MV-4-11 (cell line): Measurements from ENCODE around the gene OSBPL10.
"Not testable (repeated sequence)": the region's sequence is repeated elsewhere in the genome, so short reads cannot be mapped to it uniquely, and the experiment has no call there.

ENCODE experiments used
- DNase-seq: peaks from one replicate; lab custom pipeline; 2025; lab: John Stamatoyannopoulos, UW

The OSBPL10 gene

GRCh38 chr3:31699309-31699953 is 281.6 kb downstream of the OSBPL10 start:
- peak; percentile 17 for DNase-seq

- DNase-seq, result no peak
Observed at GRCh38 chr3:31696815-31697548, 284.1 kb downstream of the OSBPL10 start.

GRCh38 chr3:31696009-31696297 is 285.1 kb downstream of the OSBPL10 start:
- DNase-seq, result no peak

- peak; percentile 47 for DNase-seq
Observed at GRCh38 chr3:31695280-31696008, 285.6 kb downstream of the OSBPL10 start.

- DNase-seq, result no peak
Observed at GRCh38 chr3:31693346-31693745, 287.7 kb downstream of the OSBPL10 start.

- no peak for DNase-seq
Observed at GRCh38 chr3:31692751-31693150, 288.3 kb downstream of the OSBPL10 start.

- no peak for DNase-seq
Observed at GRCh38 chr3:31690771-31691170, 290.3 kb downstream of the OSBPL10 start.

GRCh38 chr3:31689523-31689922 is 291.5 kb downstream of the OSBPL10 start:
- not testable (repeated sequence) for DNase-seq

GRCh38 chr3:31688984-31689383 is 292.1 kb downstream of the OSBPL10 start:
- no peak for DNase-seq

- DNase-seq, result peak; percentile 13
Observed at GRCh38 chr3:31687020-31687802, 293.9 kb downstream of the OSBPL10 start.

- DNase-seq, result no peak
Observed at GRCh38 chr3:31680072-31680870, 300.8 kb downstream of the OSBPL10 start.

GRCh38 chr3:31676556-31676955 is 304.5 kb downstream of the OSBPL10 start:
- DNase-seq, result no peak

GRCh38 chr3:31673950-31674349 is 307.1 kb downstream of the OSBPL10 start:
- DNase-seq, result no peak

- peak; percentile 45 for DNase-seq
Observed at GRCh38 chr3:31671976-31672375, 309.1 kb downstream of the OSBPL10 start.

GRCh38 chr3:31671451-31671850 is 309.6 kb downstream of the OSBPL10 start:
- no peak for DNase-seq

- DNase-seq, result no peak
Observed at GRCh38 chr3:31670722-31671121, 310.3 kb downstream of the OSBPL10 start.

GRCh38 chr3:31670136-31670535 is 310.9 kb downstream of the OSBPL10 start:
- peak; percentile 82 for DNase-seq

- no peak for DNase-seq
Observed at GRCh38 chr3:31668242-31668641, 312.8 kb downstream of the OSBPL10 start.

- no peak for DNase-seq
Observed at GRCh38 chr3:31667582-31667981, 313.5 kb downstream of the OSBPL10 start.

GRCh38 chr3:31664031-31664430 is 317.0 kb downstream of the OSBPL10 start:
- DNase-seq, result no peak

GRCh38 chr3:31661993-31662670 is 318.9 kb downstream of the OSBPL10 start:
- DNase-seq, result peak; percentile 63
